Tibial artery (tissue), 4 donors: ENCODE data around the gene WDR5.

Source experiments
- DNase-seq, 2 donors: peaks; one replicate each; pipeline ENCODE4 v3.0.0-alpha.2; 2019
- H3K27ac ChIP-seq, 2 donors: fragments of 200-600 bp; sonication (generic) in 1 of 2; 1 replicate in 1 of 2; 2 replicates in 1 of 2; pipeline ENCODE4 v1.5.1; 2018 to 2019; ENCODE audit warnings: mild to moderate bottlenecking in 1 of 2
- H3K27me3 ChIP-seq, 2 donors: fragments of 200-600 bp; sonication (generic) in 1 of 2; one replicate each; pipeline versions ENCODE4 v1.5.1 to v1.6.0; 2016 to 2019
- H3K36me3 ChIP-seq, 3 donors: fragments of 200-600 bp; sonication (generic) in 2 of 3; one replicate each; pipeline ENCODE4 v1.5.1; 2016 to 2019; ENCODE audit warnings: mild to moderate bottlenecking in 2 of 3
- H3K4me1 ChIP-seq, 4 donors: fragments of 200-600 bp; sonication (generic) in 2 of 4; 1 replicate in 3 of 4; 2 replicates in 1 of 4; pipeline ENCODE4 v1.5.1; 2016 to 2019
- H3K4me3 ChIP-seq, 2 donors: fragments of 200-600 bp; sonication (generic) in 1 of 2; 1 replicate in 1 of 2; 2 replicates in 1 of 2; pipeline ENCODE4 v1.5.1; 2018 to 2019; ENCODE audit warnings: mild to moderate bottlenecking in 2 of 2
- H3K9me3 ChIP-seq, 3 donors: fragments of 200-600 bp; sonication (generic) in 1 of 3; one replicate each; pipeline ENCODE4 v1.5.1; 2016 to 2019
- CTCF ChIP-seq, 2 experiments: fragments of 200-600 bp in 1 of 2; fragments of 450-650 bp in 1 of 2; IDR thresholded peaks; one replicate each; pipeline ENCODE4 v1.5.1; 2017 to 2019; ENCODE audit warnings: antibody characterized with exemption in 2 of 2, mild to moderate bottlenecking in 1 of 2, moderate library complexity in 1 of 2
- intact Hi-C: fragments of 100-400 bp; cut with DNase I; formaldehyde crosslinking; loops from one replicate; pipeline ENCODE4 v1.15.0; 2023; ENCODE audit warnings: low total_unique reads

WDR5 gene

GRCh38 chr9:134188386-134189144, 52.7 kb downstream of the WDR5 start:
- Histone ChIP-seq H3K9me3 (no peaks in the 10 kb centered on the region), H3K36me3 (no peaks in the 10 kb centered on the region), H3K27me3 (peaks cover 0 to 38% of the 10 kb centered on the region in 2 donors), H3K27ac (no peak overlapping the region), H3K4me3 (no peak overlapping the region), H3K4me1 (peaks cover 0 to 18% (median 9%) of the 10 kb centered on the region in 4 donors)
- no peak for TF ChIP-seq CTCF (IDR thresholded peaks at IDR 0.05)
- DNase-seq, result peak; percentile 11 to 65
- intact Hi-C loops, result no loop called here

- no peak overlapping the region for H3K27ac ChIP-seq
- H3K27me3 ChIP-seq, result peaks cover 0 to 43% of the 10 kb centered on the region in 2 donors
- H3K36me3 ChIP-seq, result no peaks in the 10 kb centered on the region
- TF ChIP-seq CTCF (IDR thresholded peaks at IDR 0.05), result no peak
- intact Hi-C loops, result no loop called here
- no peak overlapping the region for H3K4me3 ChIP-seq
- peaks cover 0 to 18% (median 9%) of the 10 kb centered on the region in 4 donors for H3K4me1 ChIP-seq
- no peaks in the 10 kb centered on the region for H3K9me3 ChIP-seq
- DNase-seq, result peak; percentile 9 to 48
Observed at GRCh38 chr9:134189145-134189469, 53.2 kb downstream of the WDR5 start.

- H3K27ac ChIP-seq, result no peak overlapping the region
- H3K4me3 ChIP-seq, result no peak overlapping the region
- H3K4me1 ChIP-seq, result peaks cover 0 to 18% (median 9%) of the 10 kb centered on the region in 4 donors
- no peak for TF ChIP-seq CTCF (IDR thresholded peaks at IDR 0.05)
- DNase-seq, result peak; percentile 10 to 59
- H3K9me3 ChIP-seq, result no peaks in the 10 kb centered on the region
- peaks cover 0 to 49% of the 10 kb centered on the region in 2 donors for H3K27me3 ChIP-seq
- H3K36me3 ChIP-seq, result no peaks in the 10 kb centered on the region
- intact Hi-C loops, result no loop called here
Observed at GRCh38 chr9:134189470-134190231, 53.8 kb downstream of the WDR5 start.

GRCh38 chr9:134190232-134191121, 54.6 kb downstream of the WDR5 start:
- H3K4me1 ChIP-seq, result peaks cover 0 to 18% (median 9%) of the 10 kb centered on the region in 4 donors
- no peaks in the 10 kb centered on the region for H3K9me3 ChIP-seq
- no peaks in the 10 kb centered on the region for H3K36me3 ChIP-seq
- no peak overlapping the region for H3K4me3 ChIP-seq
- peaks cover 0 to 50% of the 10 kb centered on the region in 2 donors for H3K27me3 ChIP-seq
- intact Hi-C loops, result no loop called here
- no peak for TF ChIP-seq CTCF (IDR thresholded peaks at IDR 0.05)
- H3K27ac ChIP-seq, result no peak overlapping the region
- peak; percentile 9 to 51 for DNase-seq

- Histone ChIP-seq H3K4me1 (peaks cover 0 to 18% (median 9%) of the 10 kb centered on the region in 4 donors), H3K27ac (no peak overlapping the region), H3K27me3 (peaks cover 0 to 46% of the 10 kb centered on the region in 2 donors), H3K36me3 (no peaks in the 10 kb centered on the region), H3K9me3 (no peaks in the 10 kb centered on the region), H3K4me3 (no peak overlapping the region)
- intact Hi-C loops, result no loop called here
- peak in 1 of 2 donors; percentile 7 for DNase-seq
- TF ChIP-seq CTCF (IDR thresholded peaks at IDR 0.05), result no peak
Observed at GRCh38 chr9:134191455-134192209, 55.8 kb downstream of the WDR5 start.
